Midbrain (tissue), 1 donor: ENCODE results near the gene NOX5.

Experiments used
- DNase-seq: peaks from one replicate; lab custom pipeline; 2025; lab: John Stamatoyannopoulos, UW

Gene NOX5

GRCh38 chr15:68991723-68992122 lies 22.8 kb upstream of the NOX5 start:
- no peak for DNase-seq

GRCh38 chr15:68992696-68993095 lies 21.8 kb upstream of the NOX5 start:
- DNase-seq = no peak

GRCh38 chr15:68993276-68993675 lies 21.2 kb upstream of the NOX5 start:
- DNase-seq = no peak

- DNase-seq = no peak
Observed at GRCh38 chr15:68994149-68994548, 20.3 kb upstream of the NOX5 start.

GRCh38 chr15:68994981-68995761 lies 19.3 kb upstream of the NOX5 start:
- DNase-seq = no peak

- DNase-seq = no peak
Observed at GRCh38 chr15:68997050-68997449, 17.4 kb upstream of the NOX5 start.

GRCh38 chr15:68997930-68998777 lies 16.3 kb upstream of the NOX5 start:
- DNase-seq = no peak

GRCh38 chr15:68999091-68999490 lies 15.4 kb upstream of the NOX5 start:
- DNase-seq = no peak

GRCh38 chr15:69000091-69000490 lies 14.4 kb upstream of the NOX5 start:
- no peak for DNase-seq

- DNase-seq = no peak
Observed at GRCh38 chr15:69000725-69001503, 13.6 kb upstream of the NOX5 start.

GRCh38 chr15:69002783-69003182 lies 11.7 kb upstream of the NOX5 start:
- no peak for DNase-seq

- no peak for DNase-seq
Observed at GRCh38 chr15:69004011-69004410, 10.5 kb upstream of the NOX5 start.

- no peak for DNase-seq
Observed at GRCh38 chr15:69008056-69008455, 6.4 kb upstream of the NOX5 start.

- DNase-seq = no peak
Observed at GRCh38 chr15:69009341-69009740, 5.2 kb upstream of the NOX5 start.

GRCh38 chr15:69011641-69012040 lies 2.9 kb upstream of the NOX5 start:
- no peak for DNase-seq

- DNase-seq = no peak
Observed at GRCh38 chr15:69012761-69013364, 1.6 kb upstream of the NOX5 start.

- DNase-seq = no peak
Observed at GRCh38 chr15:69013726-69014406, 629 bp upstream of the NOX5 start.

- no peak for DNase-seq
Observed at GRCh38 chr15:69015591-69015990, 1.1 kb downstream of the NOX5 start.

GRCh38 chr15:69016021-69016595 lies 1.6 kb downstream of the NOX5 start:
- DNase-seq = no peak

GRCh38 chr15:69017978-69018377 lies 3.5 kb downstream of the NOX5 start:
- DNase-seq = no peak

GRCh38 chr15:69018951-69019350 lies 4.5 kb downstream of the NOX5 start:
- DNase-seq = no peak
